ENCODE results near the gene HOXA11.

Gene HOXA11

DNA sequence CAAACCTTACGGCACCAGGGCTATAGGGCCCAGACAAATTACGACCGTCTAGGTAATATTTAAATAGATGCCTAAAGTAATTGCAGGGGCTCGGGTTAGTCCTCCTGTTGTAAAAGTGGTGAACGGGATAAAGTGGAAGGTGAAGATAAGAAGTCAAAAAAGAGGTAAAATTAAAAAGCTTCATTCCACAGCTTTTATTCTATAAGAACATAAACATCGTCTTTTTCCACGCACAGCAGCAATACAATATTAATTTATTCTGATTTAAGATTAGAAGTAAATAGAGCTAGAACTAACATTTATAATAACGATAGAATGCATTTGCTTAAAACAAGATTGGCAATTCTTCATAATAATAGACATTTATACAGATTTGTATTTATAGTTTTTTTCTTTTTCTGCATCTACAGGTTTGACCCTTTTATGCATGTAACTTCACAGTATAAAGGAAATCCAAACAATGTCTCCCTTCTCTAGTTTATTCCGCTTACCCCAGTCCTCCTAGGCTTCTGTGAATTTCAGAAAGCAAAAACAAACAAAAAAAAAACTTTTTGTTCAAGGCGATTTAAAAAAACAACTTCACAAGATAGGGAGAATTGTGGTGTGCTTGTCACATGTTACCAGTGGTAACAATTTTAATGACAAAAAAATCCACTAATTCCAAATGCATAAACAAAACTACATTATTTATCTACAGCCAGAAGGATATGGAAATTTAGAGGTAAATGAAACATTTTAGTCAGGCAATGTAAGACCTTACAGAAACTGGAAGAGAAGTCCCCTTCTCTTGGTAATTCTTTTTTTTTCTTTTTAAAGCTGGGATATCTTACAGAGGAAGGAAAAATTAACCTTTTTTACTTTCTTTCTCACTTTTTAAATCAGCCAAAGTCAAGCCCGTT is 14.4 kb downstream of the HOXA11 start:
- Histone ChIP-seq H3K27ac (ENCODE audit: low read depth, low read length) (no peak overlapping the region; the same call in 1 of the 2 replicates), H3K4me3 (ENCODE audit: low read depth, low read length) (peak overlapping the region; percentile 48; the same call in 1 of the 2 replicates), H3K9ac (ENCODE audit: low read length) (peak overlapping the region; percentile 93)

DNA sequence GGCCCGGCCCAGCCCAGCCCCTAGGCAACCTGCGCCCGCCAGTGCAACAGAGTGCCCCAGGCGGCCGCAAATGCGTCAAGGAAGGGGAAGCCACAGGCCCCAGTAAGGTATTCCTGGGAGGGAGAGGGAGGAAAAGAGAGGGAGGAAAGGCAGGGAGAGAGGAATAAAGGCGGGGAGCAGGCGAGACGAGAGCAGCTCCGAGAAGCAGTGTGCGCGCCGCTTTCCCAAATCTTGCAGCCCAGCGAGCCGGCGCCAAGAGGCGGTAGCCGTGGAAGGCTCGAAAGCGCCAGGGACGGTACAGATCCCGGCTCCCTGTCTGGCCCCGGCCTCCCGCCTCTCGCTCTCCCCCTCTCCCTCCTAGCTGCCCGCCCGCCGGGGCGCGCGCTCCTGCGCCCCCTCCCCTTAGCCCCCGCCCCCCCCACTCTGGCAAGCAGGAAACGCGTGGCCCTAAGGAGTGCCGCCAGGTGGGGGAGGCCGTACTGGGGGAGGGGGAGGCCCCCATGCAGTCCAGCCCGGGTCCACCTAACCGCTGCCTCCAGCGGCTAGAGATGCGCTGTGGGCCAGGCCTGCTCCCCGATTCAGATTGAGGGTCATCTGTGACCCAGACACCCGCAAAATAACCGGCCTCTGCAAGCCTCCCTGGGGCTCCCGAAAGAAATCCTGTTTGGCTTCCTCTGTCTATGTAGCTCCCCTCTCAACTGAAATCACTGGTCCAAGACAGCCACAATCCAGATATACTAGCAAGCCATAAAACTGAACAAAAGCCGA is 15.2 kb downstream of the HOXA11 start:
- Histone ChIP-seq H3K27me3 (ENCODE audit: control insufficient read depth, insufficient read depth, low read length) (peaks cover 100% of the 10 kb centered on the region), H3K4me3 (ENCODE audit: low read depth, low read length) (peak overlapping the region; percentile 59), H3K9ac (ENCODE audit: low read length) (peak overlapping the region; percentile 93), H3K9me3 (ENCODE audit: control insufficient read depth, insufficient read depth, low read depth, low read length) (no peaks in the 10 kb centered on the region), H3K4me1 (ENCODE audit: control insufficient read depth, insufficient read depth, low read length) (peaks cover 22% of the 10 kb centered on the region), H3K36me3 (ENCODE audit: control insufficient read depth, insufficient read depth, low read length) (no peaks in the 10 kb centered on the region), H3K27ac (ENCODE audit: low read depth, low read length) (peak overlapping the region; percentile 24; the same call in 1 of the 2 replicates)

More for the DNA sequence above, 14.4 kb downstream of the HOXA11 start:
- no peaks in the 10 kb centered on the region for H3K9me3 ChIP-seq (ENCODE audit: control insufficient read depth, insufficient read depth, low read depth, low read length)
- peaks cover 17% of the 10 kb centered on the region for H3K4me1 ChIP-seq (ENCODE audit: control insufficient read depth, insufficient read depth, low read length)
- peaks cover 100% of the 10 kb centered on the region for H3K27me3 ChIP-seq (ENCODE audit: control insufficient read depth, insufficient read depth, low read length)
- no peaks in the 10 kb centered on the region for H3K36me3 ChIP-seq (ENCODE audit: control insufficient read depth, insufficient read depth, low read length)

DNA sequence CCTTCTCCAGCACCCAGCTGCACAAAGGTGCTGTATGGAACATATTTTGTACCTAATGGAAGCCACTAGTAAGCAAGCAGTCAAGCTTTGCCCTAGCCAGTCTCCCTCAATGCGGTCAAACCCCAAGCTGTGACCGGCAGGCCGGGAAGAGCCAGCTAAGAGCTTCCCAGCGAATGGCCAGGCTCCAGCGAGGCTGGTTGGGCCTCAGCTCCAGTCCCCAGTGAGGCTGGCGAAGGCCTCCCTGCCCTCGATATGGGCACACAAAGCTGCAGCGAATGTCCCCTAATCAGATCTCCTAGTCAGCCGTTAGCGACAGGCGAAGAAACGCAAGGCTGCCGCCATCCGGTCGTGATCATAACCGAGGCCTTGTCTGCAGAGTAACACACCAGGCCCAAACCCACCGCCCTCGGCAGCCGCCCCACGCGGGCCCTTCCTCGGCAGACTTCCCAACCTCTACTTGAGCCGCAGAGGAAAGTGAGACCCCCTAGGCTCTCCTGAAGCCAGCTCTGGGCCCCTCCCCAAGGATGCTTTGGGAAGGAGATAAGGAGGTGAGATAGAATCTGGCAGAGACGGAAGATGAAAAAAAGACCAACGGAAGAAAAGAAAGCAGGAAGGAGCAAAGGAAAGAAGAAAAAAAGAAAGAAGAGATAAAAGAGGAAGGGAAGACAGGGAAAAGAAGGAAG is 16.6 kb downstream of the HOXA11 start:
- Histone ChIP-seq H3K27ac (ENCODE audit: low read depth, low read length) (peak overlapping the region; percentile 12; the same call in 1 of the 2 replicates), H3K36me3 (ENCODE audit: control insufficient read depth, insufficient read depth, low read length) (no peaks in the 10 kb centered on the region; the same call in 1 of the 2 replicates), H3K9ac (ENCODE audit: low read length) (peak overlapping the region; percentile 93), H3K27me3 (ENCODE audit: control insufficient read depth, insufficient read depth, low read length) (peaks cover 100% of the 10 kb centered on the region), H3K9me3 (ENCODE audit: control insufficient read depth, insufficient read depth, low read depth, low read length) (no peaks in the 10 kb centered on the region), H3K4me3 (ENCODE audit: low read depth, low read length) (peak overlapping the region; percentile 59), H3K4me1 (ENCODE audit: control insufficient read depth, insufficient read depth, low read length) (peaks cover 32% of the 10 kb centered on the region)

- Histone ChIP-seq H3K4me1 (ENCODE audit: control insufficient read depth, insufficient read depth, low read length) (peaks cover 32% of the 10 kb centered on the region), H3K4me3 (ENCODE audit: low read depth, low read length) (peak overlapping the region; percentile 59; the same call in 1 of the 2 replicates), H3K9ac (ENCODE audit: low read length) (peak overlapping the region; percentile 93), H3K9me3 (ENCODE audit: control insufficient read depth, insufficient read depth, low read depth, low read length) (no peaks in the 10 kb centered on the region), H3K36me3 (ENCODE audit: control insufficient read depth, insufficient read depth, low read length) (no peaks in the 10 kb centered on the region; the same call in 1 of the 2 replicates), H3K27ac (ENCODE audit: low read depth, low read length) (no peak overlapping the region; the same call in 1 of the 2 replicates), H3K27me3 (ENCODE audit: control insufficient read depth, insufficient read depth, low read length) (peaks cover 100% of the 10 kb centered on the region)
Measured at GRCh38 chr7:27167916-27168264, 17.1 kb downstream of the HOXA11 start.

DNA sequence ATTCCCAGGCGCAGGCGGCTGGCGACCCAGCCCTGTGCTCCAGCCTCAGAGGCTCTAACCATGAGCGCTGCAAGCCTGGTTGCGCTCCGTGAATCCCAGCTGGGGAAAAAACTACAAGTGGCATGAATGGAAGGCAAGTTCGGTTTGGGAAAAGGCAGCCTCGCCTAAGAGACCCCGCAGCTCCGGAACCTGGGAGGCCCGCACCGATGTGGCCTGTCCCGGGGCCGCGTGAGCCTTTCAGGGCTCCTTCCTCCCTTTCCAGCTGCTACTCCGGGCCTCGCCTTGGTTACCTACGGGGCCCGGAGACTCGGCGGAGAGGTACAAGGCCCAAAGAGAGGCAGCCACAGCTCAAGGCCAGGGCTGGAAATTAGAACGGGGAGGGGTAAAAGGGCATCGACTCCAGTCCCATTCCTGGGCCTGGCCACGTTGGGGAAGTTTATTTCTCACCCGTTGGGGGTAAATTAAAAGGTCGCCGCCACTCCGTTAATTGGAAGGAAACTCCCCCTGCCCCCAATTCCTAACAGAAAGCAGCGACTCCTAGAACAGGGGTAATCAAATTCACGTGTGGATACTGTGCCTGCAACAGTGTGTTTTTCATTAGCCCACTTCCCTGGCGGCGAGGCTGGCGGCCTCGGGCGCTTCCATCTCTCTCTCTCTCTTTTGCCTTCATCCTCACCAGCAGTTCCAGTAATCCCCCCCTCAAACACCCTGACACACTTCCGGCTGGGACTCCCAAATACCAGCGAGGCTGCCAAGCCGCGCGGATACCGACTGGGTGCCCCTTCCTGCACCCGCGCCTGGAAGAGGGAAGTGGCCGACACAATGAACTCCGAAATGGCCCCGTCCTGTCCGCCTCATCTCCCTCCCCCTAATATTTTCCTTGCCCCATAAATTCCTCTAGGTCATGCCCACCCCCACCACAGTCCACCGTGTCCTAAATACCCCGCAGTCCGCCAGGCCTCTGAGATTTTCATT is 18.2 kb downstream of the HOXA11 start:
- Histone ChIP-seq H3K9me3 (ENCODE audit: control insufficient read depth, insufficient read depth, low read depth, low read length) (no peaks in the 10 kb centered on the region), H3K27me3 (ENCODE audit: control insufficient read depth, insufficient read depth, low read length) (peaks cover 100% of the 10 kb centered on the region), H3K36me3 (ENCODE audit: control insufficient read depth, insufficient read depth, low read length) (no peaks in the 10 kb centered on the region; the same call in 1 of the 2 replicates), H3K27ac (ENCODE audit: low read depth, low read length) (no peak overlapping the region; the same call in 1 of the 2 replicates), H3K4me1 (ENCODE audit: control insufficient read depth, insufficient read depth, low read length) (peaks cover 26% of the 10 kb centered on the region), H3K9ac (ENCODE audit: low read length) (peak overlapping the region; percentile 93), H3K4me3 (ENCODE audit: low read depth, low read length) (peak overlapping the region; percentile 59)

GRCh38 chr7:27165996-27166530 is 19.0 kb downstream of the HOXA11 start:
- H3K36me3 ChIP-seq (ENCODE audit: control insufficient read depth, insufficient read depth, low read length), result no peaks in the 10 kb centered on the region; the same call in 1 of the 2 replicates
- H3K9ac ChIP-seq (ENCODE audit: low read length), result peak overlapping the region; percentile 93
- peak overlapping the region; percentile 59 for H3K4me3 ChIP-seq (ENCODE audit: low read depth, low read length)
- H3K9me3 ChIP-seq (ENCODE audit: control insufficient read depth, insufficient read depth, low read depth, low read length), result no peaks in the 10 kb centered on the region
- peaks cover 100% of the 10 kb centered on the region for H3K27me3 ChIP-seq (ENCODE audit: control insufficient read depth, insufficient read depth, low read length)
- no peak overlapping the region for H3K27ac ChIP-seq (ENCODE audit: low read depth, low read length)
- H3K4me1 ChIP-seq (ENCODE audit: control insufficient read depth, insufficient read depth, low read length), result peaks cover 23% of the 10 kb centered on the region

- no peaks in the 10 kb centered on the region for H3K9me3 ChIP-seq (ENCODE audit: control insufficient read depth, insufficient read depth, low read depth, low read length)
- peaks cover 28% of the 10 kb centered on the region for H3K4me1 ChIP-seq (ENCODE audit: control insufficient read depth, insufficient read depth, low read length)
- H3K27ac ChIP-seq (ENCODE audit: low read depth, low read length), result no peak within 1 kb of the TSS; the same call in 1 of the 2 replicates
- peak within 1 kb of the TSS; percentile 93 for H3K9ac ChIP-seq (ENCODE audit: low read length)
- H3K4me3 ChIP-seq (ENCODE audit: low read depth, low read length), result peak within 1 kb of the TSS; percentile 59
- H3K36me3 ChIP-seq (ENCODE audit: control insufficient read depth, insufficient read depth, low read length), result no peaks in the 10 kb centered on the region; the same call in 1 of the 2 replicates
- peaks cover 100% of the 10 kb centered on the region for H3K27me3 ChIP-seq (ENCODE audit: control insufficient read depth, insufficient read depth, low read length)
Measured at GRCh38 chr7:27165089-27165995, 19.7 kb downstream of the HOXA11 start, which contains the start of gene HOXA9. TSS of gene HOXA9 (minus strand) at chr7:27165537. CDS start at chr7:27165457, 80 bp downstream.

DNA sequence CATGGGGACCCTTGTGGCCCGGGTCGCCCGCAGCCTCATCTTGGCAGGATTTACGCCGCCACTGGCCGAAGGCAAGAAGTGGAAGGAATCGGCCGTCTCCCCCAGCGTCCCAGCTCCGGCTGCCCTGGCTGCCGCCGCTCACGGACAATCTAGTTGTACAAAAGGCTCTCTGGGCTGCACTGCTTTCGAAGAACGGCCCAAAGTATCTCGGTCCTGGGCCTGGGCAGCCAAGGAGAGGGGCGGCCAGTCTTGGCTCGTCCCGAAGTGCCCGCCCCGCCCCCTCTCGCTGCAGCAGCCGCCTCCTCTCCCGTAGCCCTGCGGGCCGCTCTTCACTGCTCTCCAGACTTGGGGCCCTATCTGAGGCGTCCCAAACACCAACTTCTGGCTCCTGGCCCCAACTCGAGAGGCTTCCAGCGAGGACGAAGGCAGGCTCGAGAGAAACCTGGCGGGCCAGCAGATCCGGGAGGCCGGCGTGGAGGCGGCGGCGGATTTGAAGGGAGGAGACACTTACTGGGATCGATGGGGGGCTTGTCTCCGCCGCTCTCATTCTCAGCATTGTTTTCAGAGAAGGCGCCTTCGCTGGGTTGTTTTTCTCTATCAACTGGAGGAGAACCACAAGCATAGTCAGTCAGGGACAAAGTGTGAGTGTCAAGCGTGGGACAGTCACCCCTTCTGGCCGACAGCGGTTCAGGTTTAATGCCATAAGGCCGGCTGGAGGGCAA is 20.5 kb downstream of the HOXA11 start:
- Histone ChIP-seq H3K36me3 (ENCODE audit: control insufficient read depth, insufficient read depth, low read length) (no peaks in the 10 kb centered on the region; the same call in 1 of the 2 replicates), H3K27me3 (ENCODE audit: control insufficient read depth, insufficient read depth, low read length) (peaks cover 100% of the 10 kb centered on the region), H3K4me3 (ENCODE audit: low read depth, low read length) (peak overlapping the region; percentile 59), H3K4me1 (ENCODE audit: control insufficient read depth, insufficient read depth, low read length) (peaks cover 29% of the 10 kb centered on the region), H3K27ac (ENCODE audit: low read depth, low read length) (no peak overlapping the region; the same call in 1 of the 2 replicates), H3K9ac (ENCODE audit: low read length) (peak overlapping the region; percentile 93), H3K9me3 (ENCODE audit: control insufficient read depth, insufficient read depth, low read depth, low read length) (no peaks in the 10 kb centered on the region)

Measured in HUES6 (cell line).